Naive thymus-derived CD8-positive, alpha-beta T cell (primary cell): ENCODE results near the gene HSPA1A. TPM values are rescaled to one million over a fixed set of nuclear protein-coding genes. Genes with fewer than 3 reads are reported as not detected.
"Not testable (repeated sequence)": the region's sequence is repeated elsewhere in the genome, so short reads cannot be mapped to it uniquely, and the experiment has no call there.

Experiments used
- ATAC-seq, 2 donors: fragments of 150-1000 bp; cut with Tn5 transposase in 1 of 2; sonication (Bioruptor Pico), chemical (Tn5 transposase) in 1 of 2; 1 replicate in 1 of 2; 2 replicates in 1 of 2; pipeline ENCODE4 v1.10.0; 2021; ENCODE audit warnings: mild to moderate bottlenecking in 2 of 2, moderate library complexity in 2 of 2
- POLR2A ChIA-PET: fragments of 350-600 bp; sonication (Branson Sonifier 250); formaldehyde crosslinking; loops from one replicate; lab custom pipeline; 2021; ENCODE audit warnings: antibody characterized with exemption; lab: Charles Lee
- DNase-seq, 10 donors: peaks; one replicate each; pipeline versions ENCODE4 v3.0.0 to v3.0.0-alpha.2; 2020 to 2022
- H3K27ac Mint-ChIP-seq, 10 donors: one replicate each; pipeline ENCODE4 v1.8.0; 2020 to 2022; ENCODE audit warnings: mild to moderate bottlenecking in 10 of 10, mixed read lengths in 10 of 10, moderate library complexity in 4 of 10, inconsistent platforms in 1 of 10
- H3K27me3 Mint-ChIP-seq, 5 donors: one replicate each; pipeline ENCODE4 v1.8.0; 2021 to 2022; ENCODE audit warnings: mixed read lengths in 5 of 5
- H3K36me3 Mint-ChIP-seq, 3 donors: one replicate each; pipeline ENCODE4 v1.8.0; 2020 to 2022; ENCODE audit warnings: mixed read lengths in 3 of 3, mild to moderate bottlenecking in 2 of 3, inconsistent platforms in 1 of 3
- H3K4me1 Mint-ChIP-seq, 4 donors: one replicate each; pipeline ENCODE4 v1.8.0; 2021 to 2022; ENCODE audit warnings: mixed read lengths in 4 of 4
- H3K4me3 Mint-ChIP-seq, 10 donors: one replicate each; pipeline ENCODE4 v1.8.0; 2020 to 2022; ENCODE audit warnings: mild to moderate bottlenecking in 10 of 10, mixed read lengths in 10 of 10, moderate library complexity in 6 of 10, inconsistent platforms in 1 of 10
- H3K9me3 Mint-ChIP-seq, 9 donors: one replicate each; pipeline ENCODE4 v1.8.0; 2020 to 2022; ENCODE audit warnings: mixed read lengths in 9 of 9, mild to moderate bottlenecking in 3 of 9, inconsistent platforms in 1 of 9, moderate library complexity in 1 of 9
- polyA plus RNA-seq, 3 donors: library from polyadenylated mRNA; unstranded; fragments of 300-500 nt; fragmentation: Illumina TruSeq; gene quantifications; one replicate each; pipeline ENCODE4 v1.2.3, GENCODE V29; 2021
- total RNA-seq, 8 experiments: library from RNA in 2 of 8; stranded (reverse) in 2 of 8; gene quantifications; one replicate each; pipeline ENCODE4 v1.2.3 and lab custom pipeline; 2021 to 2026

The HSPA1A gene
- total and polyA plus RNA-seq, 5 experiments from 2014 or later, result 6.9 to 56.9 (median 17.3) TPM

- Mint-ChIP-seq H3K36me3 (peaks cover 0 to 55% (median 21%) of the 10 kb centered on the region in 3 donors), H3K4me1 (peaks cover 3 to 8% (median 7%) of the 10 kb centered on the region in 4 donors), H3K4me3 (no peak overlapping the region), H3K27me3 (no peaks in the 10 kb centered on the region), H3K27ac (no peak overlapping the region), H3K9me3 (no peaks in the 10 kb centered on the region)
- DNase-seq (no peak), ATAC-seq (no peak)
- POLR2A ChIA-PET, result interaction anchor here (0.6 kb wide), 1 partner anchor 11 kb away, joined by 4 read pairs; no protein-coding TSS in a partner anchor
These were observed 33.1 kb upstream of the HSPA1A start for GRCh38 chr6:31782126-31782855.

- DNase-seq, result no peak
- Mint-ChIP-seq H3K27ac (peak overlapping the region in 1 of 10 donors; percentile 40), H3K4me3 (no peak overlapping the region), H3K27me3 (no peaks in the 10 kb centered on the region), H3K9me3 (no peaks in the 10 kb centered on the region), H3K36me3 (peaks cover 0 to 57% (median 18%) of the 10 kb centered on the region in 3 donors), H3K4me1 (peaks cover 0 to 3% (median under 1%) of the 10 kb centered on the region in 4 donors)
- no peak for ATAC-seq
- POLR2A ChIA-PET, result interaction anchor here (0.6 to 1.6 kb wide), 4 partner anchors 9 to 125 kb away, joined by 3 to 6 read pairs (median 4); partner anchors contain the start of gene VARS1
These were observed 31.0 kb upstream of the HSPA1A start for GRCh38 chr6:31784098-31784925.

GRCh38 chr6:31785475-31785874, 29.9 kb upstream of the HSPA1A start:
- peaks cover under 1 to 55% (median 14%) of the 10 kb centered on the region in 3 donors for H3K36me3 Mint-ChIP-seq
- ATAC-seq (no peak), DNase-seq (no peak)
- no peak overlapping the region for H3K4me3 Mint-ChIP-seq
- H3K9me3 Mint-ChIP-seq, result no peaks in the 10 kb centered on the region
- H3K27ac Mint-ChIP-seq, result no peak overlapping the region
- no peaks in the 10 kb centered on the region for H3K27me3 Mint-ChIP-seq
- H3K4me1 Mint-ChIP-seq, result peaks cover 0 to 7% (median under 1%) of the 10 kb centered on the region in 4 donors
- POLR2A ChIA-PET, result interaction anchor here (1.6 kb wide), 1 partner anchor 10 kb away, joined by 6 read pairs; the partner anchor contains the start of gene VARS1

DNA sequence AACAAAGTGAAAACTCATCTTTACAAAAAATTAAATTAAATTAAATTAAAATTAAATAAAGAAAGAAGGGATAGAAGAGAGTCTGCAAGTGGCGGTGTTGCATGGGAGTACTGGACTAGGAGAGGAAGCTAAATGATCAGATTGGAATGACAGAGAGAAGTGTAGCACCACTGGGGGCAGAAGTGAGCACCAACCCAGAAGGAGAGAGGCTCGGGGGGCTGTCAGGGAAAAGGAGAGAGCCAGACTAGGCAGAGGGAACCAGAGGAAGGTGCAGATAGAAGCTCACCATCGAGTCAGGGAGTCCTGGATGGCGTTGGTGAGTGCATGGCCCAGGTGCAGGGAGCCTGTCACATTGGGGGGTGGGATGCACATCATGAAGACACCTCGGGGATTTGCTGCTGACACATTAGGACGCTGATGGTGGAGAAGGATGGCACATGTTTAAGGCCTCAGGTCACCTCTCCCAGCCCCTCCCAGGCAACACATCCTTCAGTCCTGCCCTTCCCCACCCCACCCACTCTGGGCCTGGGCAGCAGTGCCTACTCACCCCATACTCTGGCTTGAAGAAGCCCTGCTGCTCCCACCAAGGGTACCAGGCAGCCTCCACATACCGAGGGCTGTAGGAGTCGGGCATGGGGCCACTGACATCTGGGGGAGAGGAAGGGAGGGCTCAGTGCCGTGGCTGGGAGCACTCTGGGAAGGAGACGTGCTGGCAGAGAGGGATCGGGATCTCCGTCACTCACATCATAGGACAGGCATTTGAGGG, 23.8 kb upstream of the HSPA1A start:
- H3K27me3 Mint-ChIP-seq, result no peaks in the 10 kb centered on the region
- peaks cover 2 to 43% (median 4%) of the 10 kb centered on the region in 3 donors for H3K36me3 Mint-ChIP-seq
- peaks cover 11 to 36% (median 28%) of the 10 kb centered on the region in 4 donors for H3K4me1 Mint-ChIP-seq
- H3K27ac Mint-ChIP-seq, result peak overlapping the region in 9 of 10 donors; percentile 14 to 84 (median 56)
- POLR2A ChIA-PET, result interaction anchor here (0.5 to 0.8 kb wide), 2 partner anchors 13 to 16 kb away, joined by 3 to 4 read pairs; partner anchors contain the start of gene LSM2
- ATAC-seq (no peak), DNase-seq (peak in 2 of 10 donors; percentile 36 to 40)
- peak overlapping the region in 2 of 10 donors; percentile 37 to 49 for H3K4me3 Mint-ChIP-seq
- H3K9me3 Mint-ChIP-seq, result no peaks in the 10 kb centered on the region

GRCh38 chr6:31792090-31792374, 23.3 kb upstream of the HSPA1A start:
- Mint-ChIP-seq H3K27me3 (no peaks in the 10 kb centered on the region), H3K4me3 (peak overlapping the region in 2 of 10 donors; percentile 15 to 37), H3K36me3 (peaks cover 2 to 40% (median 4%) of the 10 kb centered on the region in 3 donors), H3K27ac (peak overlapping the region in 5 of 10 donors; percentile 14 to 72 (median 34)), H3K9me3 (no peaks in the 10 kb centered on the region), H3K4me1 (peaks cover 11 to 41% (median 32%) of the 10 kb centered on the region in 4 donors)
- no peak for ATAC-seq
- no peak for DNase-seq
- POLR2A ChIA-PET, result interaction anchor here (0.6 kb wide), 1 partner anchor 1333 kb away, joined by 6 read pairs; no protein-coding TSS in a partner anchor

DNA sequence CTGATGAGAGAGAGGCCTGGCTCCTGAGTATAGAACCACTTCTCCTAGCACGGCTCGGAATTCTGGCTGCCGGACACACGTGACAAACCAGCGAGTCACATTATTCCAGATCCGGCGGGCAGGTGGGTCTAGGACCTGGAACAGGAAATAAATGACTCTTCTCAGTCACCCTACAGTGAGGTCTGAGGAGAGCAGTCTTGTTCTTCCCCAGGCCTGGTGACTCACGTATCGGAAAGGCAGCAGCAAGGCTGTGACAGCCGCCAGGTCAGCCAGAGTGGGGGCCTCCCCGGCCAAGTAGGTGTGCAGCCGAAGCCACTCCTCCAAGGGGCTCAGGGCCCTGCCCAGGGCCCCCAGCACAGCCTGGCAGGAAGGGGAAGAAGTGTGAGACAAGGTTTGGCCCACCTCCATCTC, 22.6 kb upstream of the HSPA1A start:
- peaks cover 17 to 48% (median 40%) of the 10 kb centered on the region in 4 donors for H3K4me1 Mint-ChIP-seq
- POLR2A ChIA-PET, result interaction anchor here (0.6 kb wide), 2 partner anchors 251 to 1333 kb away, joined by 3 to 6 read pairs; partner anchors contain the start of gene DDX39B
- H3K27ac Mint-ChIP-seq, result peak overlapping the region in 2 of 10 donors; percentile 16 to 38
- peaks cover 2 to 40% (median 4%) of the 10 kb centered on the region in 3 donors for H3K36me3 Mint-ChIP-seq
- no peak for ATAC-seq
- no peaks in the 10 kb centered on the region for H3K27me3 Mint-ChIP-seq
- no peak overlapping the region for H3K4me3 Mint-ChIP-seq
- H3K9me3 Mint-ChIP-seq, result no peaks in the 10 kb centered on the region
- DNase-seq, result no peak

- Mint-ChIP-seq H3K36me3 (peaks cover 2 to 35% (median 4%) of the 10 kb centered on the region in 3 donors), H3K27ac (peak overlapping the region in 8 of 10 donors; percentile 32 to 94 (median 82)), H3K4me1 (peaks cover 19 to 56% (median 47%) of the 10 kb centered on the region in 4 donors), H3K4me3 (peak overlapping the region in 9 of 10 donors; percentile 59 to 96 (median 89))
- POLR2A ChIA-PET, result interaction anchor here (0.6 to 0.7 kb wide), 2 partner anchors 12 to 13 kb away, joined by 3 to 4 read pairs; partner anchors contain the start of gene LSM2
- H3K27me3 Mint-ChIP-seq, ATAC-seq, H3K9me3 Mint-ChIP-seq, DNase-seq: not testable (repeated sequence)
These were observed 21.5 kb upstream of the HSPA1A start for GRCh38 chr6:31793927-31794245.

- DNase-seq (no peak), ATAC-seq (no peak)
- POLR2A ChIA-PET, result interaction anchor here (0.5 to 4.3 kb wide), 11 partner anchors 8 to 91 kb away, joined by 3 to 63 read pairs (median 3); partner anchors contain the start of genes ABHD16A, CLIC1, DDAH2 and LSM2
- Mint-ChIP-seq H3K27ac (peak overlapping the region; percentile 32 to 99 (median 82)), H3K4me3 (peak overlapping the region; percentile 59 to 96 (median 90)), H3K36me3 (peaks cover 2 to 30% (median 4%) of the 10 kb centered on the region in 3 donors), H3K9me3 (no peaks in the 10 kb centered on the region), H3K27me3 (no peaks in the 10 kb centered on the region), H3K4me1 (peaks cover 19 to 53% (median 47%) of the 10 kb centered on the region in 4 donors)
These were observed 21.0 kb upstream of the HSPA1A start for GRCh38 chr6:31794294-31794865.

GRCh38 chr6:31794866-31795615, 20.3 kb upstream of the HSPA1A start:
- H3K4me1 Mint-ChIP-seq, result peaks cover 19 to 50% (median 47%) of the 10 kb centered on the region in 4 donors
- H3K9me3 Mint-ChIP-seq, result no peaks in the 10 kb centered on the region
- no peaks in the 10 kb centered on the region for H3K27me3 Mint-ChIP-seq
- peaks cover 2 to 25% (median 4%) of the 10 kb centered on the region in 3 donors for H3K36me3 Mint-ChIP-seq
- POLR2A ChIA-PET, result interaction anchor here (0.5 to 4.3 kb wide), 14 partner anchors 8 to 92 kb away, joined by 3 to 63 read pairs (median 4); partner anchors contain the start of genes ABHD16A, CLIC1, DDAH2 and LSM2
- DNase-seq, result no peak
- peak; percentile 1 to 15 for ATAC-seq
- H3K4me3 Mint-ChIP-seq, result peak overlapping the region; percentile 88 to 97 (median 94)
- peak overlapping the region; percentile 82 to 99 (median 98) for H3K27ac Mint-ChIP-seq

- peak within 1 kb of the TSS; percentile 88 to 97 (median 94) for H3K4me3 Mint-ChIP-seq
- H3K4me1 Mint-ChIP-seq, result peaks cover 19 to 47% (median 46%) of the 10 kb centered on the region in 4 donors
- ATAC-seq (peak; percentile 86 to 87), DNase-seq (peak; percentile 63 to 91 (median 84))
- peaks cover 0 to 18% (median under 1%) of the 10 kb centered on the region in 3 donors for H3K36me3 Mint-ChIP-seq
- POLR2A ChIA-PET, result interaction anchor here (0.7 to 4.3 kb wide), 17 partner anchors 10 to 146 kb away, joined by 3 to 63 read pairs (median 5); partner anchors contain the start of genes ABHD16A, BAG6, CLIC1 and DDAH2
- no peaks in the 10 kb centered on the region for H3K27me3 Mint-ChIP-seq
- H3K9me3 Mint-ChIP-seq, result no peaks in the 10 kb centered on the region
- H3K27ac Mint-ChIP-seq, result peak within 1 kb of the TSS; percentile 96 to 99 (median 98)
These were observed 19.6 kb upstream of the HSPA1A start, which contains the start of gene VARS1 for GRCh38 chr6:31795616-31796298. Gene VARS1 (minus strand): TSS chr6:31795752. CDS start chr6:31795217, 535 bp downstream.
